GM18873 (cell line): ENCODE results near the gene EPB41L2.
"Not testable (repeated sequence)": the region's sequence is repeated elsewhere in the genome, so short reads cannot be mapped to it uniquely, and the experiment has no call there.

ENCODE experiments used
- ATAC-seq: cut with Tn5 transposase; IDR thresholded peaks from one replicate; pipeline ENCODE4 v1.9.1; 2021; ENCODE audit warnings: mild to moderate bottlenecking, moderate library complexity, moderate number of reproducible peaks; ENCODE audit not compliant: unreplicated experiment, low FRiP score

The EPB41L2 gene

DNA sequence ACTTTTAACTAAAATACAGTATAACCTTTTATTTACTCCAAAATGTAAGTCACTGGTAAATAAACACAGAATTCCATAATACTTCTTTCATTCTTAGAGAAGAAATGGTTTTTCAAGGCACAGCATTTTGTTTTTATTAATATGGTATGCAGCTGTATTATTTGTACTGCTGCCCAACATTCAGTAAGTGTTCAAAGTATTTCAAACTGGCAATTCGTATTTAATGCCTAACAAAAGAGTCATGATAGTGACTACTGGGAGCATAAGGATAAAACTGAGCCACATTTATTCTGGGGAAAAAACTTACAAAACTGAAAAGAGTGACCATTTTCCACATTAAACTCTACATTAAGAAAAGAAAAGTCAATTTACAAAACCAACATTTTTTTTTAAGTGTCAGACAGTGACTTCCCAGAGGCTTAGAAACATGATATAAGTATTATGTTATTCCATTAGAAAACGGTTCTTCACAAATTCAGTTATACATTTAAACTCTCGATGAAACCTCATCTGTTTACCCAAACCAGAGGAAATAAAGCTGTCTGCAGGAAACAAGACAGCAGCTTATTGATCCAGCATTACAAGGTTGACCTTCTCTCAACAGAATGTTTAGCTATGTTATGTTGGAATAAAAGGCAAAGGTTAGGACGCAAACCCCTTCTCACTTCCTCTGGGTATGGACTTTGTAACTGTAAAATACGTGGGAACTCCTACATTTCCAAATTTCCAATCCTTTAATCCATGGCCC, 24.3 kb downstream of the EPB41L2 start:
- no peak for ATAC-seq

DNA sequence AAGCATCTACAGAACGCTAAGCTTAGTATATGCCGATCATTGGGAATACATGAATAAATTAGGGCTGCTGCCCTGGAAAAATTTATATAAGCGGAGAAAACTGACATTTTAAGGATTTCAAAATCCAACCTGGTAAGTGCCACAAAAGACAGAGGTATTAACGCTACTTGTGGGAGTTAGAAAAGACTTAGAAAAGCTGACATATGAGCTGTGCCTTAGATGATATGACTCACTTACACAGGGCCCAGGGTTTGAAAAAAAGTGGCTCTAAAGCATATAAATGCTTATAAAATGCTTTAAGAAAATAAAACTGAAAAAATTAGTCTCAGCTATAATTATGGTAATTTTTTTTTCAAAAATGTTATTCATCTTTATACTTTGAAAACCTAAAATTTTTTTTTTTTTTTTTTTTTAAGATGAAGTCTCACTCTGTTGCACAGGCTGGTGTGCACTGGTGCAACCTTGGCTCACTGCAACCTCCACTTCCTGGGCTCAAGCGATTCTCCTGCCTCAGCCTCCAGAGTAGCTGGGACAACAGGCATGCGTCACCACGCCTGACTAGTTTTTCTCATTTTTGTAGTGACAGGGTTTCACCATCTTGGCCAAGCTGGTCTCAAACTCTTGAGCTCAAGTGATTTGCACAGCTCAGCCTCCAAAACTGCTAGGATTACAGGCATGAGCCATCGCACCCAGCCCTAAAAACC, 25.7 kb downstream of the EPB41L2 start:
- no peak for ATAC-seq

DNA sequence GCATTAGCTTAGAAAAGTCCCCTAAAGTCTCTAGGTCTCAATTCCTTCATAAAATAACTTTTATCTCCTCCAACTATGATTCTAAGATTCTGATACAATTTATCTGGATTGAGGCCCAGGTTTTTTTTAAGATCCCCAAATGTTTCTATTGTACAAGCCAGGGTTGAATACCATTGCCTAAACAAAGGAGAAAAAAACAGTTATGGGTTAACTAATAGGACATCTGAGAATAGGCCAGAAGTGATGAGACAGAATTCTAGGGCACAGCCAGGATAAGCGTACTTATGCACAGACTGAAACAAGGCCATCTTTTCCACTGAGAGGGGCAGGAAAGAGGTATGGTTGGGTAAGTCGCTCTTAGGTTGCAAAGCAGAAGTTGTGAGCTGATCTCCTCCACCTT, 26.4 kb downstream of the EPB41L2 start:
- ATAC-seq: no peak

DNA sequence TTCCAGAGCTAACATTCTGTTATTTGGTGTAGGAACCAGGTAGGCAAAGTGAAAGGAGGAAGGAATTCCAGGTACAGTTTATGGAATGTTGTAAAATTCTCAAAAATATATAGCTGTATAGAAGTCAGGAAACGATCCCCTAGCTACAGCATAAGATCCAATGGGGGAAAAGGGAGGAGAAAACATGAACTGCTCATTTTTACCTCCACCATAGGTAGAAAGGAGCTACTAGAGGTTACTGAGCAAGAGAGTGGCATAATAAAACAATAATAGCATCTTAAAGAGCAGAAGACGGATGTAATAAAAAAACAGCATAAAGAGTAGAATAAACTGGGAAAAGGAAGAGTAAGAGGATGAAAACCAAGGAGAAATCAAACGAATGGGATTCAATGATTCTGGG, 26.9 kb downstream of the EPB41L2 start:
- ATAC-seq: no peak

DNA sequence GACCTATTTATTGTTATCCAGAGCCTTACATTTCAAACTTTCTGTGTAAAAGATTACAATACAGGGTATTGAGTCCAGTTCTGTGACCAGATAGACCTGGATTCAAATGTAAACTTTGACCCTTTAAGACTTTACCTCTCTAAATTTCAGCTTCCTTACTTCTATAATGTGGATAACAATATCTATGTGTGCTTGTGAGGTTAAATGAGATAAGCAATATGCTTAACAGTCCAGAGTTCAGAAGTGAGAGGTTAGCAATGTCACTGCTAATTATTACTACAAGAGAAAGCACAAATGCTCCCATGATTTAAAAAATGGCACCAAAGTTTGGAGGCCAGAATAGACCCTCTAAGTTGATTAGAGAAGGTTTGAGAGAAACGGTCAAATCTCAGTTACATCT, 27.5 kb downstream of the EPB41L2 start:
- no peak for ATAC-seq

DNA sequence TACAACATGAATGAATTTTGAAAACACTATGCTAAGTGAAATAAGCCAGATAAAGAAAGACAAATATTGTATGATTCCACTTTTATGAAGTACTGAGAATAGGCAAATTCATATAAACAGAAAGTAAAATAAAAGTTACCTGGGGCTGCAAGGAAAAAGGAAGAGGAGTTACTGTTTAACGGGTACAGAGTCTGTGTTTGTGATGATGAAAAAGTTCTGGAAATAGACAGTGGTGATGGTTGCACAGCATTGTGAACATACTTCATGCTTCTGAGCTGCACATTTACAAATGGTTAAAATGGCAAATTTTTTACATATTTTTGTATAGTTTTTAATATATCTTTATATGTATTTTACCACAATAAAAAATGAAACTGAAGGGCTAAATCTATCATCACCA, 29.4 kb downstream of the EPB41L2 start:
- ATAC-seq: no peak

DNA sequence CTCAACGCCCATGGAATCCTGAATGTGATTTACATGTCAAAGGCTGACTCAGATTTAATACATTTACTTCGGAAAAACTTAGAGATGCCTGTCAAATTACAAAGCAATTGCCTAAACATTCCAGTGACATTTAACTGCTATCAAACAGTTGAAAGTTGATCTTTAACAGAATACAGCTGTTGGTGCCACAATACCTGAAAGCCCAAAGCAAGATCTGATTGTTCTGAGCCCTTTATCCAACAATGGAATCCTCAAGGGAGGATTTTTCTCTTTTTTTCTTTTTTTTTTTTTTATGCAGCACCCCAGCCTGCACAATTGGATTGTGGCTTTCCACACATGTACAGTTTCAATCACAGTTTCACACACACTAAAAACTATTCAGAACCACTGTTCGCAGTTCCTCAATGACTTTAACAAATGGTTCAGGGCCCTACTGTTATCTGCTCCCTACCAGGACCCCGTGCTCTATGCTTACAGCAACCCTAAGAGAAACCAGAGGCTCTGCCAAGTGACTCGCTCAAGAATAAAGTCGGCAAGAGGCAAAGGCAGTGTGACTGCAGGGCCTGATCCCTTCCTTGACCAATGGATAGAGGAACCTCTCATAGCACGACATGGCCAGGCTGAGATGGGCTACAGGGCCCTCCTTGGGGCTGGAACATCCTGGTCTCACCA, 33.3 kb downstream of the EPB41L2 start:
- ATAC-seq: peak; percentile 97

DNA sequence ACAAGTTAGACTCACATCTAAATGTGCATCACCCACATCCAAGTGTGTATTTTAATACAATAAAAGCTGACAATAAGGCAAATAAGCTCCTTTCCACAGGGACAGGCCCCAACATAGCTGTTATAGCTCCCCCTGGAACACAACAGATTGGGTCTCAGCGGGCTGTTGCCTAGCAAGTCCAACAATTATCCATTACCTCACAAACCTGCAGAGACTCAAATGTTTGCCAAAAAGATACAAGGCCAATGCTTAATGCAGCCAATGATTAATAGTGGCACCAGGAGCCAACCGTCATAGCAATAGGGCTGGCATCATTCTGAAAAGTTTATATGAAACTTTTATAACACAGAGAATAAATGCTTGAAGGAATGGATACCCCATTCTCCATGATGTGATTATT, 35.7 kb downstream of the EPB41L2 start:
- no peak for ATAC-seq

DNA sequence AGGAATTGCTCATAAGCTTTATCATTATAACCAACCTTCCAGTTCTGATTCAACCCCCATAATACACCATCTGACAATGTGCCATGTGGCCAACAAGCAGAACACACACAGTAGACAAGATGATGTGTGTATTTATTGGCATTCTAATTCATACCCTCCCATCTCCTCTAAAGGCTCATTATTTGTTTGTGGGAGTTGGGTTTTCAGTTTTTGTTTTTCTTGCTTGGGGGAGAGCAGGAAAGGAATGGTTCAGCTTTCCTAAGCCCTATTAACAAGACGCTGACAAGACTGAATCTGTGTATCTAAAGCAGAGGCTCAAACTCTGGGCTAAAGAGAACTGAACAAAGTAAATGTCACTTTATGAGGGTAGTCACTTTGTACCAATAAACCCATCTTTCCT, 36.8 kb downstream of the EPB41L2 start:
- ATAC-seq: no peak

DNA sequence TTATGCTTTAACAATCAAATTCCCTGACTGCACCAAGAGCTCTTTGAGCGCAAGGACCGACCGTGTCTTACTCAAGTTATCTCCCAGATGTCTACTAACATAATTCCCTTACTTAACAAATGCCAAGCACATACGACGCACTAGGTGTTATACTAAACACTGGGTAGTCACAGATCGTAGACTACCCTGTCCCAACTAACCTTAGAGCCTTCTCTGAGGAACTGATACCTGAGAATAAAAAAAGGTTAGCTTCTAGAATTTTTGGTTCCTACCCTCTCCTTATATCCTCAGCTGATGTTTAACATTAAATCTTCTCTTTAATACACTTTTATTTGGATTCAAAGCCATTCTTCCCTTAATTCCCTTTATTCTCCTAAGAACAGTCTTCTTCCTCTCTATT, 38.5 kb downstream of the EPB41L2 start:
- ATAC-seq: no peak

DNA sequence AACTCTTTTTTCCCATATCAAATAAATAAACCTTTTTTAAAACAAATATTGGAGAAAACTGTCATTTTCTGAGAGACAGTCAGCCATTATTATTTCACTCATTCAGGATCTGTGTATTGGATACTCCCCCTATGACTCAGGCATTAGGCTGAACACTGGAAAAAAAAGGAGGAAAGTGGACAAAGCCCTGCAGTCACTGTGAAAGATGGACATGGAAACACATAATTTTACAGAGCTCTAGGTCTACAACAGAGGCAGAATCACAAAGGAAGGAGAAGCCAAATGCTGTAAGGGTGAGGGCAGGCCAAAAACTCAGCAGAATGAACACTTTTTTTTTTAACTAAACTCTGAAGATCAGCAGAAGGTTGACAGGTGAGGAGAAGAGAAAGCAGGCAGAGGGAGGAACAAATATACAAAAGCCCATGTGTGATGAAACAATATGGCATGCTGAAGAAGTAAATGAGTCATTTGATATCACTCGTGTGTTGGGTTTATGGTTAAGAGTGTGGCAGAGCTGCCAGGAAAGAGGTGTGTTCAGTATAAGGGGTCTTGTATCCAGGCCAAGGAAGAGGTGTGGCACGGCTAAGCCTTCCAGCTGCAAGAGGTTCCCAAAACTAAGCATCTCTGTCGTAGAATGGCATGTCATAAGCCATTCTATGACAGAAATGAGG, 39.1 kb downstream of the EPB41L2 start:
- no peak for ATAC-seq

DNA sequence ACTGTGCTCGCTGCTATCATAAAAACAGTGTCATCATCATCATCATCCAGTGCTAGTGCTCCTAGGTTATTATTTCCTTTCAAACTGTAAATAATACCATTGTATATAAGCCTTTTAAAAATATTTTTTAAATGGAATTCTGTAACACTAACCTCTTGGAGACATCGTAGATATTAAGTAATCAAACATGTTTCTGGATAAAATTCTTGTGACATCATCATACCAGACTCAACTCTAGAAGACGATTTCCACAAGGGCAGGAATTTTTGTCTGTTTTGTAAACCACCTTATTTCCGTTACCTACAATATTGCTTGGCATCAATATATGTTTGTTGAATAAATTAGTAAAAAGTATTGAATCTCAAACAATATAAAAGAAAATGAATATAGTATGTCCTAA, 40.4 kb downstream of the EPB41L2 start:
- no peak for ATAC-seq

DNA sequence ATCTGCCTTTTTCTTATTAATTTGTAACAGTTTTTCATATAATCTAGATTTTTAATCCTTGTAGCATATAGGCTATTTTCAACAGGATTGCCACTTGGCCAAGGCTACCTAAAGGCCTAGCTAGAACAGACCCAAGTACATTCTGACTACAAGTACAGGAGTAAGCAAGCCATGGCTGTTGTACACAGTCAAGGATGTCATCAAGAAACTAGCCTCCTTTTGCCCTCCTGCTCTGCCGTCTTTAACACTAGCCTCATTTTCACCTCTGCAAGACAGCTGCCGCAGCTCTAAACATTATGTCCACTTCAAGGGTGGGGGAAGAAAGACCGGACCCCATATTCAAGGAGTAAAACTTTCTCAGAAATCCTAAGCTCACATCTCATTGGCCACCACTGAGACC, 45.1 kb downstream of the EPB41L2 start:
- ATAC-seq: no peak

DNA sequence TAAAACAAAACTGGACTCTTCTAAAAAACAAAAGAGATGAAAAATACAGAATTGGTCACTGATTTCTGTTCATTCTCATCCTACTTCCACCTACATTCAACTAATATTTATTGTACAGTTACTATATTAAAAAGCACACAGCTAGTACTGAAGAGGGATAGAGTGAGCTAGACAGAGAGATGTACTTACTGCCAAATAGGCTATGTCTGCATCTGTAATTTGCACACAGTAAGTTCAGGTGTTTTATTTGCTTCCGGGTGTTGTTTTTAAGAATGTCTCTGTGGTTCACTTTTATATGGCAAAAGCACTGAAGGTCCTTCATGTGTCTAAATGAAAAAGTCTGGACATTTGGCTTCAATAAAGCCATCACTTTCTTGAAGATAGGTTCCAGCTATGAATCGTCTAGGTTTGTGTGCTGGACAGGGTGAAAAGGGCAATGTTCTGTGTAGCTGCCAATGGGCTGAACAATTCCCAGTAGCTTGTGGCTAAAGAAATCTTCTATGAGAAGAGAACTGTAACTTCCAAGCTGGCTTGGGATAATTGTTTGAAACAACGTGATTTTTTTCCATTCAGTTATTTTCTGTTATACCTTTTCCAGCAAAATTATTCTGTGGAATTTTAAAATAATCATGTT, 47.3 kb downstream of the EPB41L2 start:
- no peak for ATAC-seq

DNA sequence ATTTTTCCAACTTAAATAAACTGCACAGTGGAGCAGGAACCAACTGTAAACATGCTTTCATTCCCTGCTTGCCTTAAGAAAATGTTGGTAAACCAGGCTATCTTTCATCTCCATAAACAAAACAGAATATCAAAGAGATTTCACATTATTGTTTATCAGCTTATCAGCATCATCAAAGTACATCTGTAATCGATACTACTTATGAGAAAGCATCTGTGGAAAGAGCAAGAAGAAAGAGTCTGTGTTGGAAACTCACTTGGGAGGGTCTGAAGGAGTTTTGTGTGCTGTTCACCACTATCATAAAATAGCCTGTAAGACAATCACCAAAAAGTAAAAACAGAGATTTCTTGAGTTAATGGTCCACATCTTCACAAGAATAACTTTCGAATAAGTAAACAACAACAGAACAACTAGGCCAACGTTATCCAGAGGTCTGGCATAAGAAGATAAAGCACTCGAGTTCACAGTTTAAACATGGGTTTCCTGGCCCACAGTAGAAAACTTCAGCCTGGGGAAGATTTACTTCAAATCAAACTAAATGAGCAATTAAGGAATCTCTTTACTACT, 47.9 kb downstream of the EPB41L2 start:
- no peak for ATAC-seq

DNA sequence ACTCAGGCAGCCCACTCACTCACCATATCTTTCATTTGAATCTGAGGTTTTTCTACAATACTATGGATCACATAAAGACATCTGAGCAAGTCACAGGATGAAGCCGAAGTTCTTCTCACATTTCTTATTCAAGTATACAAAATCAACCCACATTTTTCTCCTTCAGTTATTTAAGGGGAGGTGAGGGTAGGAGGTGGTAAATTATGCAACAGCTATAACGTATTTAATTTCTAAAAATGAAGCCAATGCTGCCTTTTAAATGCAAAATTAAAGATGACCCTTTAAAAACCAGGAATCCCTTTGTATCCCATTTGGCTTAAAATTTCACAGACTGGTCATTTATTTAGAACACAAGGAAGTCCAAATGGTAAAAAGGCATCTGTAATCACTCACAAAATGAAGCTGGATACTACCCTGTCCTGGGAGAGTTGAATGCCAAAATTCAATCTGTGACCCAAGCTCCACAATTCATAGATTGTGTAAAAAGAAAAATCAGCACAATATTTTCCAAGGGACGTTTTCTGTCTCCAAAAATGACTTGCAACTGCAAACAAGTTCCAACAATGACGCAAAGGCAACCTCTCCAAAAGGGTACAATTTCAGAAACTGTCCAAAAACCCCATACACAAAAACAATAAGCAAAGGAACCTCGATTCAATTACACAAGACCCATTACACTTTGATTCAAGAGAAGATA, 48.8 kb downstream of the EPB41L2 start:
- ATAC-seq: no peak

DNA sequence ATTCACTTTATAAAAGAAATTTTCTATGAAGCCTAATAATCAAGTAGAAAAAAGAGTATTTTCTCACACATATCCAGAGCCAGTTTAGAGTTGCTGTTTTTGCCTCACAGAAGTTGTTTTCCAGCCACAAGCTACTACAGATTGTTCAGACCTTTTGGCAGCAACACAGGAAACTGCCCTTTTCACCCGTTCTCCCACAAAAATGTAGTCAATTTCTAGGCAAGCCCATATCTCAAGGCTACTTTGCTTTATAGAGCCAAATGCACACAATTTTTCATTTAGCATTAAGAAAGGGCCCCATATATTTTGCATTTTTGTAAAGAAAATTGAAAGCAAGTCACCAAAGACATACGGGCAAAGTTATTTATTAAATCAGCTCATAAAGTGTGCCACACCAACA, 49.5 kb downstream of the EPB41L2 start:
- no peak for ATAC-seq

DNA sequence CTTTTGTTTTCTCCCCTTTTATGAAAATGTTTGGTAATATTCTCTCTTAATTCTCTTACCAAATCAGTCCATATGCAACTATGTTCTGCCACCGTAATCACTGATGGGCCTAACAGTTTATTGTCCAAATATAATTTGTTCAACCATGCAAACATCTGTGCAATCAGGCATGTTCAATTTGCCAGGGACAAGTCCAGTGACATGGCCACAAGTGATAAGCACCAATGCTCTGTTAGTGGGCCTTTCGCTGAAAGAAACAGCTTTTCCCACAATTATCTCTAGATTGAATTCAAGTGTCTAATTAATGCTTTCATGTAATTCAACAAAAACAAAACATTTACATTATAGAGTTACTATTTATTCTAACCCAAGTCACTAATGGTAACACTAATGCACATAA, 53.3 kb downstream of the EPB41L2 start:
- ATAC-seq: no peak

DNA sequence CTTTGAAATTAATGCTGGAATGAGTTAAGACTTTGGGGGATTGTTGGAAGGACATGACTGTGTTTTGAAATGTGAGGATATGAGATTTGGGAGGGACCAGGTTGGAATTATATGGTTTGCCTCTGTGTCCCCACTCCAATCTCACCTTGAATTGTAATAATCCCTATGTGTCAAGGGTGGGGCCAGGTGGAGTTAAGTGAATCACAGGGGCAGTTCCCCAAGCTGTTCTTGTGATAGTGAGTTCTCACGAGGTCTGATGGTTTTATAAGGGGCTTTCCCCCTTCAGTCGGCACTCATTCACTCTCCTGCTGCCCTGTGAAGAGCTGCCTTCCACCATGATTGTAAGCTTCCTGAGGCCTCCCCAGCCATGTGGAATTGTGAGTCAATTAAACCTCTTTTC, 54.1 kb downstream of the EPB41L2 start:
- ATAC-seq: not testable (repeated sequence)

DNA sequence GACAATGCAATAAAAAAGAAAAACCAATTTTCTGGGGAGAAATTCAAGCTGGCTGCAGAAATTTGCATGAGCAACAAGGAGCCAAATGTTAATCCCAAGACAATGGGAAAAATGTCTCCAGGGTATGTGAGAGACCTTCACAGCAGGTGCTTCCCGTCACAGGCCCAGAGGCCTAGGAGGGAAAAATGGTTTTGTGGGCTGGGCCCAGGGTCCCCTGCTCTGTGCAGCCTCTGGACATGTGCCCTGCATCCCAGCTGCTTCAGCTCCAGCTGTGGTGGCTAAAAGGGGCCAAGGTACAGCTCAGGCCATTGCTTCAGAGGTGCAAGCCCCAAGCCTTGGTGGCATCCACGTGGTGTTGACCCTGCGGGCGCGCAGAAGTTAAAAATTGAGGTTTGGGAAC, 55.1 kb downstream of the EPB41L2 start:
- not testable (repeated sequence) for ATAC-seq
